ENCODE data around the gene DIRAS2. TPM values are rescaled to one million over a fixed set of nuclear protein-coding genes. Genes with fewer than 3 reads are reported as not detected.

DIRAS2 gene
- polyA plus RNA-seq, 1 donor (not counting 4 experiments of a cell fraction or from before 2014, with no cell fraction given), result not detected

DNA sequence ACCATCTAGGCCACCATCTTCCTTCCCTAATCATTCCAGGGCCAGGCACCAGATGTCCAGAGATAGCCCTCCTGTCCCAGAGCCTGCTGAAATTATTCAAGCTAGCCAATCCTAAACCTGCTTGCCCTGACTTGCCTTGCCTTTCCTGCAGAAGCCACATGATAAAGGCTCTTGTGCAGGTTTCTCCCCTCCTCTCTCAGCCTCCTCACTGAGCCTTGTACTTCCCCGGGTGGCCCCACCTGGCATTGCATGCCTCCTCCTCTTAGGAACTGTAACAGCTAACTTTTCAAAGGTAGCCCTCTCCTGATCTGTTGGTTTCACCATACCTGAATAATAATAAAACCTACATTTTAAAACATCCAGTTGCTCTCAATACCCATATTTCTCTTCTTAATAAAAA is 42.6 kb downstream of the DIRAS2 start:
- Histone ChIP-seq H3K79me2 (ENCODE audit: control insufficient read depth, insufficient read depth, low read length) (no peaks in the 10 kb centered on the region), H3K4me3 (ENCODE audit: control insufficient read depth in 2 of 3, extremely low read depth in 1 of 3, insufficient read depth in 2 of 3, low read depth in 1 of 3, low read length in 3 of 3) (no peak overlapping the region), H3K4me1 (ENCODE audit: control insufficient read depth, extremely low read depth, insufficient read depth, low read length) (no peaks in the 10 kb centered on the region), H3K4me2 (ENCODE audit: control insufficient read depth, extremely low read depth, insufficient read depth, low read depth, low read length) (no peak overlapping the region), H3K9me1 (ENCODE audit: control insufficient read depth, extremely low read depth, insufficient read depth, low read length) (no peaks in the 10 kb centered on the region), H3K27me3 (ENCODE audit: control insufficient read depth, extremely low read depth, insufficient read depth, low read length) (peaks cover 7% of the 10 kb centered on the region), H3K27ac (ENCODE audit: control insufficient read depth, insufficient read depth, low read length) (no peak overlapping the region), H3K9ac (ENCODE audit: control insufficient read depth, extremely low read depth, insufficient read depth, low read length) (no peak overlapping the region), H4K20me1 (ENCODE audit: control insufficient read depth, extremely low read depth, insufficient read depth, low read length) (no peaks in the 10 kb centered on the region), H3K36me3 (ENCODE audit: control insufficient read depth in 2 of 2, extremely low read depth in 1 of 2, insufficient read depth in 2 of 2, low read length in 2 of 2) (no peaks in the 10 kb centered on the region), H2AFZ (ENCODE audit: control insufficient read depth, low read length) (no peak overlapping the region), H3K9me3 (ENCODE audit: control insufficient read depth, low read depth, low read length) (no peaks in the 10 kb centered on the region)
- DNase-seq (ENCODE audit: low read depth, low spot score), result no peak
- TF ChIP-seq, protein P1, sequence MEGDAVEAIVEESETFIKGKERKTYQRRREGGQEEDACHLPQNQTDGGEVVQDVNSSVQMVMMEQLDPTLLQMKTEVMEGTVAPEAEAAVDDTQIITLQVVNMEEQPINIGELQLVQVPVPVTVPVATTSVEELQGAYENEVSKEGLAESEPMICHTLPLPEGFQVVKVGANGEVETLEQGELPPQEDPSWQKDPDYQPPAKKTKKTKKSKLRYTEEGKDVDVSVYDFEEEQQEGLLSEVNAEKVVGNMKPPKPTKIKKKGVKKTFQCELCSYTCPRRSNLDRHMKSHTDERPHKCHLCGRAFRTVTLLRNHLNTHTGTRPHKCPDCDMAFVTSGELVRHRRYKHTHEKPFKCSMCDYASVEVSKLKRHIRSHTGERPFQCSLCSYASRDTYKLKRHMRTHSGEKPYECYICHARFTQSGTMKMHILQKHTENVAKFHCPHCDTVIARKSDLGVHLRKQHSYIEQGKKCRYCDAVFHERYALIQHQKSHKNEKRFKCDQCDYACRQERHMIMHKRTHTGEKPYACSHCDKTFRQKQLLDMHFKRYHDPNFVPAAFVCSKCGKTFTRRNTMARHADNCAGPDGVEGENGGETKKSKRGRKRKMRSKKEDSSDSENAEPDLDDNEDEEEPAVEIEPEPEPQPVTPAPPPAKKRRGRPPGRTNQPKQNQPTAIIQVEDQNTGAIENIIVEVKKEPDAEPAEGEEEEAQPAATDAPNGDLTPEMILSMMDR (optimal IDR thresholded peaks at IDR 0.05 in 1 of 3, IDR thresholded peaks at IDR 0.05 in 1 of 3, conservative IDR thresholded peaks at IDR 0.05 in 1 of 3; ENCODE audit: extremely low read depth in 1 of 3, insufficient read depth in 2 of 3, low read length in 3 of 3), result peak in 2 of 3 experiments; percentile 21 to 50
- TF ChIP-seq EZH2 (IDR thresholded peaks at IDR 0.05; ENCODE audit: low read length), result no peak
- dilution Hi-C loops (cut with MboI; ENCODE audit: extremely low pct_ligation_motif_present, low sequenced_read_pairs), result no loop called here
- FAIRE-seq, result no peak

DNA sequence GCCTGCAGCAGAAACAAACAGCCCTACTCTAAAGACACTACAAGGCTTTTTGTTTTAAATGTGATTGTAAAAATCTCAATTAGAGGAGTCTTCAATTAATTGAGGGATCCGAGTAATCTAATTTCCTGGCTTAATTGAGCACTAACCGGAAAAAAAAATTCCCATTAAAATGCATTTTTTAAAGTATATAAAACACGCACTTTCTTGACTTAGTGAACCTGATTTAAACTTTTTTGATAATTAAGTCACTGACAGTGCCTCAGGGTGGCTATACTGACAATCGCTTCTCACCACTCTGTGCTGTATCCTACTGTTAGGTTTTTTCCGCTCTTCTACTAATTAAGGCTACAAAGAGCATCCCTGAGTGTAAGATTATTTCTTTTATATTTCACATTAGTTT is 44.4 kb downstream of the DIRAS2 start:
- no peak overlapping the region for H3K27ac ChIP-seq (ENCODE audit: control insufficient read depth, insufficient read depth, low read length)
- peaks cover 7% of the 10 kb centered on the region for H3K27me3 ChIP-seq (ENCODE audit: control insufficient read depth, extremely low read depth, insufficient read depth, low read length)
- FAIRE-seq (no peak), DNase-seq (ENCODE audit: low read depth, low spot score) (no peak)
- no peaks in the 10 kb centered on the region for H3K9me1 ChIP-seq (ENCODE audit: control insufficient read depth, extremely low read depth, insufficient read depth, low read length)
- H4K20me1 ChIP-seq (ENCODE audit: control insufficient read depth, extremely low read depth, insufficient read depth, low read length), result no peaks in the 10 kb centered on the region
- H2AFZ ChIP-seq (ENCODE audit: control insufficient read depth, low read length), result no peak overlapping the region
- dilution Hi-C loops (cut with MboI; ENCODE audit: extremely low pct_ligation_motif_present, low sequenced_read_pairs), result no loop called here
- no peaks in the 10 kb centered on the region for H3K36me3 ChIP-seq (ENCODE audit: control insufficient read depth in 2 of 2, extremely low read depth in 1 of 2, insufficient read depth in 2 of 2, low read length in 2 of 2)
- H3K4me3 ChIP-seq (ENCODE audit: control insufficient read depth in 2 of 3, extremely low read depth in 1 of 3, insufficient read depth in 2 of 3, low read depth in 1 of 3, low read length in 3 of 3), result no peak overlapping the region
- TF ChIP-seq, protein P1 (optimal IDR thresholded peaks at IDR 0.05 in 1 of 3, IDR thresholded peaks at IDR 0.05 in 1 of 3, conservative IDR thresholded peaks at IDR 0.05 in 1 of 3; ENCODE audit: extremely low read depth in 1 of 3, insufficient read depth in 2 of 3, low read length in 3 of 3), result no peak
- TF ChIP-seq EZH2 (IDR thresholded peaks at IDR 0.05; ENCODE audit: low read length), result no peak
- no peak overlapping the region for H3K9ac ChIP-seq (ENCODE audit: control insufficient read depth, extremely low read depth, insufficient read depth, low read length)
- H3K4me2 ChIP-seq (ENCODE audit: control insufficient read depth, extremely low read depth, insufficient read depth, low read depth, low read length), result no peak overlapping the region
- H3K4me1 ChIP-seq (ENCODE audit: control insufficient read depth, extremely low read depth, insufficient read depth, low read length), result no peaks in the 10 kb centered on the region
- no peaks in the 10 kb centered on the region for H3K9me3 ChIP-seq (ENCODE audit: control insufficient read depth, low read depth, low read length)
- no peaks in the 10 kb centered on the region for H3K79me2 ChIP-seq (ENCODE audit: control insufficient read depth, insufficient read depth, low read length)

Data from keratinocyte (primary cell).